DLD1 (cell line): ENCODE measurements around the gene WWTR1.

Experiments used
- in situ Hi-C: cut with HindIII; loops from 2 replicates; pipeline ENCODE4 v1.10.0; 2017; ENCODE audit warnings: low sequenced_read_pairs

The WWTR1 gene

GRCh38 chr3:149657926-149658743 lies at the start of gene WWTR1:
Gene WWTR1, minus strand, starts transcription at chr3:149658025. Its CDS starts 719 bp downstream, at chr3:149657306.
- in situ Hi-C loops: no loop called here

DNA sequence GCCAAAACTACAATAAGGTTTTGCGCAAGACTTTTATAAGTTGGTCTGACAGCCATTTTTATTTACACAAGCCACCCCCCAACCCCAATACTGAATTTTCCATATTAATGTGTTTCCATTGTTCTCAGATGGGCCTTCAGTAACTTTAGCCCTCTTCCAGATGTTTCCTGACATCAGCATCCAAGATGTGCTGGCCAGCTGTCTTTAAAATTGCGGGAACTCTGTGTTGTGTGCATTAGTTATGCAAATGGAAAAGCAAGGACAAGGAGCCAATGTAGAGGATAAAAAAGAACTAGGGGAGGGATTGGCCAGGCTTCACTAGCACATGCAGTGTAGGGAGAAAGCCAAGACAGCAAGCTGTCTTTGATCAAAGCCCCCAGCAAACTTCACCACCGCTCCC lies 49.1 kb upstream of the WWTR1 start:
- in situ Hi-C loops: no loop called here

DNA sequence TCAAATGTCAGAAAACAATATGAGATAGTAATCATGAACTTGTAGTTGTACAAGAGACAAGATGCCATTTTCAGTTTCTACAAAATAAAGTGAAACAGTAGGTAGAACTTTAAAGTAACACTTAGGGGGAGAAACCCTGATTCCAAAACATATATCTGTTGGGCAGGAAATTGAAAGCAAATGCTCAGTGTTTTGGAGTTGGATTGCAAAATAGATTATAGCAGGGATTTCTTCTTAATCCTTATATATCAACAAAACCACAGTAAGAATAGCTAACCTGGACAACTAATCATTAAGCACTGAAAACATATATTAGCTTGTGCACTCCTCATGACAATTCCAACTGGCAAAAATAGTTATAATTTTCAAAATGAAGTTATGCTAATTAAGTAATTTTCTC lies 47.6 kb upstream of the WWTR1 start:
- in situ Hi-C loops: no loop called here

DNA sequence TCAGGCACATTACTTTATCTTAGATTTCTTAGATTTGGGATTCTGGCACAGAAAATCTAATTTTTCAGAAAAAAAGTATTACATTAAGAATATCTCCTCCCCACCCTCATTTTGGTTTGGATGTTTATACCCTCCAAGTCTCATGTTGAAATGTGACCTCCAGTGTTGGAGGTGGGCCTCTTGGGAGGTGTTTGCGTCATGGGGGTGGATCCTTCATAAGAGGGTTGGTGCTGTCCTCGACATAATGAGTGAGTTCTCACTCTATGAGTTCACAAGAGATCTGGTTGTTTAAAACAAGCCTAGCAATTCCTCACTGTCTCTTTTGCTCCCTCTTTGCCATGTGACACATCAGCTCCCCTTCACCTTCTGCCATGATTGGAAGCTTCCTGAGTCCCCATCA lies 45.6 kb upstream of the WWTR1 start:
- in situ Hi-C loops: no loop called here

- in situ Hi-C loops: no loop called here
Observed at GRCh38 chr3:149702691-149703441, 45.0 kb upstream of the WWTR1 start.

GRCh38 chr3:149701977-149702350 lies 44.1 kb upstream of the WWTR1 start:
- in situ Hi-C loops: no loop called here

DNA sequence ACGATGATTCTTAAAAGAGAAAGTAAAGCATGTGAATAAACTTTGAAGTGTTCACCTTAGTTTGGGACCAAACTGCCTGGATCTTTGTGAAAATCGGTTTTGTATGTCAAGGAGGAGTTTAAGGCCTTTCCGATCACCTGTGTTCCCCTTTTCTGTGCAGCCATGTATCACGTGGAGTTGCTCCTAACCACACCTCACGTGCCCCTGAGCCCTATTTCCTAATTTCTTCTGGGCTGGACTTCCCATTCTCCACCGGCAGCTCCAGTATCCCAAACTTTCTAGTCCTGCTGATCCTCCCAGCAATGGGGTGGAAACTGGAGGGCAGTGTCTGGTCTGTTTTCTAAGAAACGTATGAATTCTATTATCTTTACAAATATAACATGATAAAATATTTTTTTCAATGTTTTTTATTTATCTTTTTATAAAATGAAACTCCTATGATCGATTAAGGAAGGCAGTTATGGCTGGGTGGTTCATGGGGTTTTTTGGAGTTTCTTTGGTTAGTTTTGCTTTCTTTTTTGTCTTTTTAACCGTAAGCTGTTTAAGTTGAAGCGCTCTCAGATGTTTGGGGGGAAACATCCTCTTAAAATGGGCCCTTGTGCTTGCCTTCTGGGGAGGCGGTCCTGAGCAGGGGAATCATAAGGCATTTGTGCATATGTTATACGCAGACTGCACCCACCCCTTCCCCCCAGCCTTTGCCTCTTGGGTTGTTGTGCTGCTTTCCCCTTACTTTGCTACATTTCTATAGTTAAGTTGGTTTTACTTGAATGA lies 43.6 kb upstream of the WWTR1 start:
- in situ Hi-C loops: no loop called here

- in situ Hi-C loops: no loop called here
Observed at GRCh38 chr3:149688122-149688757, 30.4 kb upstream of the WWTR1 start.

DNA sequence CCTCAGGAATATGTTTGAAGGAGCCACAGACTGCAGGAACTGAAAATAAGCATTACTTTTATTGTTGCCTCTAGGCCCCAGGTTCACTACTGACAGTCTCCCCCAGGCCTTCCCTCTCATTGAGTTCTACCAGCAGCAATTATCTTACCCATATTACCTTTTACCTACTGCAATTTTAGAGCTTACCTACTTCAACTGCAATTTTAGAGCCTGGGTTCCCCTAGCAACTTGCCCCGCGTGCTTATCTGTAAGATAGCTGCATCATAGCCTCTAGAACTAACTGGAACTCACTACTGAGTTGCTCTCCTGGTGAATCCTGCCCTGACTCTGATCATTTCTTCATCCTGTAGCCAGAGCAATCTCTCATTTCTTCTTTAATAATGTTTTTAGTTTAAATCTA lies 29.2 kb upstream of the WWTR1 start:
- in situ Hi-C loops: no loop called here

DNA sequence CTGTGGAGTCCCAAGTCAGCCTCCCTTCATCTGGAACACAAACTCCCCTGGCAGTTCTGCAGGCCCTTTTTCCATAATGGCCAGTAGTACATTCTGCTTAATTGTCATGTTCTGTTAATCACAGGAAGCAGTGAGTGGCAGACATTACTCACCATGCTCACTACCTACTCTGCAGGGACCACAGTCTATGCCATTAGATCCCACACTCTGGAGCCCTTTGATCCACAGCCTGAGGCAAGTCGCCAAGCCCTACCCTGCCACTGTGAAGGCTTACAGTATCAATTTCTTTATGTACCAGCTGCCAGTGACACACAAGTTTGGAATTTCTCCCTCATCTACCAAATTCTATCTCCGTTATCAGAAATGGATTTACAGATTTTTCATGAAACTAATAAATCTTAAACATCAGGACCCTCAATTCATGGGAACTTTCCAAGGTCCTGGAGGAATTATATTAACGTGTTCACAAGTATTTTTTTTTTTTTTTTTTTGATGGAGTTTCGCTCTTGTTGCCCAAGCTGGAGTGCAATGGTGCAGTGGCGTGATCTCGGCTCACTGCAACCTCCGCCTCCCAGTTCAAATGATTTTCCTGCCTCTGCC lies 20.6 kb upstream of the WWTR1 start:
- in situ Hi-C loops: no loop called here

GRCh38 chr3:149673393-149673792 lies 15.6 kb upstream of the WWTR1 start:
- in situ Hi-C loops: no loop called here

DNA sequence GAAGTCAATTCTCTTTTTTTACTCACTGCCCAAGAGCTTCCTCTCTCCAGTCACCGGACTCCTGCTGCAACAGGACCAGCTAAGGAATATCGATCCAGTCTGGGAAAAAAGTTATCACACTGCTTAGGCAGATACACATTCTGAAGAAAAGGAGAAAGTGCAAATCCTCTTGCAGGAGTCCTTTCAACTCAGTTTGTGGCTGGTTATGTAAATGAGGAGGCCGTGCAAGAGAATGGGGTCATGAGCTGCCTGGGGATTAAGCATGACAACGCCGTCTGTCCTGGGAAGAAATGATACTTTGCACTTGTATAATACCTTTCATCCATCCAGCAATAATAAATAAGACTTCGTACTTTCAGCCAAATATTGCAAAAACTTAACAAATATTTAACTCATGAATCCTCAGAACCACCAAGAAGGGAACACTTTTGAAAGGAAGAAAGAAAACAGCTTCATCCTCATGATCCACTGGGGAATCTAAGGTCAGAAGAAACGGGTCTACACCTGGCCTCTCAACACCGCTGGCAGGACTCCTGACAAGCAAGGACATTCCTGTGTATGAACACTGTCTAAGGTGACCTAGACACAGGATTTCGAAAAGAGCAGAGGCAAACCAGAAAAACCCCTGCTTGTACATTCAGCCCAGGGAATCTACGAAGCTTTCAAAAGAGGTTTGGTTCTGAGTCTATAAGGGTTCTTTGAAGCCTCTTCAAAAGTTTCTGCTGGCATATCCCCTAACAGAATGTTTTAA lies 13.1 kb upstream of the WWTR1 start:
- in situ Hi-C loops: no loop called here

DNA sequence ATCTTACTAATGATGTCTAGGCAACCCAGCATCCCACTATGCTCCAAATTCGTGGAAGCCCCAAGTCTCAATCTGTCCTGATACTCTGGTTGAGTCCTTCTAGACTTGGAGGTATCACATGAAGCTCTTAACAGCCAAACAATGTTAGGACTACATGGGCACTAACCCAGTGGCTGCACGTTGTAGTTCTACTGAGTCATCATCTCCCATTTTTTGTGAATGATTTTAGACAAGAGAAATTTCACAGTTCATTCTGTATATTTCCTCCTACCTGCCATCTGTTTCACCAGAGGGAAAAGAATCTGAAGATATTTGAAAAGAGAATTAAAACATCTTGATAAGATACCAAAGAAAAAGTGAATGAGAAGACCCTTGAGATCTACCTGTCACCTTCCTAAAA lies 9.8 kb upstream of the WWTR1 start:
- in situ Hi-C loops: no loop called here

DNA sequence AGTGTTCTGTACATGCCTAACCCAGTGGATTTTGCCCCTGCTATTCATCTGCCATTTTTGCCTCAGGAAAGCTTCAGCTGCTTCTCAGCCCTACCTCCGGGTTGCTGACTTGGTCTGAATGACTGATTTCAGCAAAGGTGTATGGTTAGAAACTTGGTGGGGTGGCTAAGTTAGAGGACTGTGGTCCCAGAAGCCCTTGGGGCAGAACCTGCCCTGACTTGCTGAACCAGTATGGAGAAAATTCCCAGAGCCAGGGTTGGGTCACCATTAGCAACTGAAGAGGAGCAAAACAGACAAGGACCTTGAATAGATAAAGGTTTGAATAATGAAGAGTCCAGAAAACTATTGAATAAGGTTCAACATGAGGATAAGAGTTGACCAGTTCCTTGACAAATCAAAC lies 6.1 kb upstream of the WWTR1 start:
- in situ Hi-C loops: no loop called here

- in situ Hi-C loops: no loop called here
Observed at GRCh38 chr3:149662240-149662887, 4.5 kb upstream of the WWTR1 start.

GRCh38 chr3:149660462-149660861 lies 2.6 kb upstream of the WWTR1 start:
- in situ Hi-C loops: no loop called here

- in situ Hi-C loops: no loop called here
Observed at GRCh38 chr3:149658744-149659497, 1.1 kb upstream of the WWTR1 start.

- in situ Hi-C loops: no loop called here
Observed at GRCh38 chr3:149657321-149657925, 402 bp downstream of the WWTR1 start.
